B cell (primary cell): ENCODE measurements around the gene MRC2. TPM values are rescaled to one million over a fixed set of nuclear protein-coding genes. Genes with fewer than 3 reads are reported as not detected.

Experiments
- ATAC-seq: fragments of 200-7000 bp; cut with Tn5 transposase; one replicate; pipeline ENCODE4 v1.10.0; 2021; ENCODE audit warnings: low read depth, mild to moderate bottlenecking, moderate number of reproducible peaks, moderate library complexity
- CTCF ChIA-PET: fragments of 350-600 bp; sonication (Branson Sonifier 250); formaldehyde crosslinking; loops from one replicate; lab custom pipeline; 2021; ENCODE audit warnings: antibody characterized with exemption, inconsistent platforms; lab: Charles Lee
- POLR2A ChIA-PET: fragments of 350-600 bp; sonication (Branson Sonifier 250); formaldehyde crosslinking; loops from one replicate; lab custom pipeline; 2021; ENCODE audit warnings: antibody characterized with exemption; lab: Charles Lee
- DNase-seq: peaks from one replicate; pipeline ENCODE4 v3.0.0; 2013
- H2AFZ ChIP-seq: 2 replicates; pipeline ENCODE4 v1.6.1; 2012; ENCODE audit warnings: mild to moderate bottlenecking, low read depth, low read length; ENCODE audit not compliant: insufficient read depth, poor library complexity, severe bottlenecking
- H3K27ac ChIP-seq, 2 donors: 1 replicate in 1 of 2; 2 replicates in 1 of 2; pipeline ENCODE4 v1.5.1; 2012 to 2013; ENCODE audit warnings: low read length in 2 of 2, mild to moderate bottlenecking in 2 of 2, moderate library complexity in 1 of 2
- H3K27me3 ChIP-seq, 4 experiments: fragments of 200-600 bp in 1 of 4; sonication (generic) in 1 of 4; replicated peaks in 1 of 4; 1 replicate in 2 of 4; 2 replicates in 2 of 4; pipeline versions ENCODE4 v1.6.1 to v1.7.0; 2013 to 2016; ENCODE audit warnings: low read length in 3 of 4, mild to moderate bottlenecking in 2 of 4, mixed read lengths in 1 of 4, moderate library complexity in 1 of 4; ENCODE audit not compliant: insufficient read depth in 4 of 4, control insufficient read depth in 3 of 4; ENCODE audit errors: control extremely low read depth in 1 of 4
- H3K36me3 ChIP-seq, 2 experiments: replicated peaks in 1 of 2; 1 replicate in 1 of 2; 2 replicates in 1 of 2; pipeline versions ENCODE4 v1.6.1 to v1.7.1; 2013; ENCODE audit warnings: low read length in 1 of 2; ENCODE audit not compliant: insufficient read depth in 2 of 2, control insufficient read depth in 1 of 2; ENCODE audit errors: control extremely low read depth in 1 of 2, extremely low read depth in 1 of 2
- H3K4me1 ChIP-seq, 2 donors: fragments of 200-600 bp in 1 of 2; sonication (generic) in 1 of 2; 1 replicate in 1 of 2; 2 replicates in 1 of 2; pipeline versions ENCODE4 v1.5.1 to v1.6.1; 2013 to 2017; ENCODE audit warnings: low read length in 2 of 2; ENCODE audit not compliant: control insufficient read depth in 2 of 2, insufficient read depth in 2 of 2
- H3K4me2 ChIP-seq: replicated peaks from 2 replicates; pipeline ENCODE3; 2012; ENCODE audit warnings: mild to moderate bottlenecking, low read depth, low read length; ENCODE audit not compliant: poor library complexity, severe bottlenecking
- H3K4me3 ChIP-seq, 5 experiments: fragments of 200-600 bp in 1 of 5; sonication (generic) in 1 of 5; 1 replicate in 3 of 5; 2 replicates in 2 of 5; pipeline versions ENCODE4 v1.5.1 to v1.7.0; 2011 to 2016; ENCODE audit warnings: low read length in 4 of 5, mild to moderate bottlenecking in 4 of 5, low read depth in 2 of 5, control low read depth in 1 of 5, moderate library complexity in 1 of 5; ENCODE audit not compliant: insufficient read depth in 1 of 5; ENCODE audit errors: control extremely low read depth in 1 of 5, extremely low read depth in 1 of 5
- H3K79me2 ChIP-seq: fragments of 200-600 bp; sonication (generic); one replicate; pipeline ENCODE4 v1.6.0; 2016; ENCODE audit warnings: low read length; ENCODE audit not compliant: control insufficient read depth, insufficient read depth
- H3K9ac ChIP-seq: fragments of 200-600 bp; sonication (generic); 2 replicates; pipeline ENCODE4 v1.6.1; 2017; ENCODE audit warnings: mild to moderate bottlenecking, low read length, moderate library complexity
- H3K9me3 ChIP-seq, 3 donors: one replicate each; pipeline versions ENCODE4 v1.6.1 to v1.7.1; 2013; ENCODE audit warnings: low read length in 2 of 3; ENCODE audit not compliant: control insufficient read depth in 2 of 3, insufficient read depth in 1 of 3; ENCODE audit errors: control extremely low read depth in 1 of 3
- H4K20me1 ChIP-seq: 2 replicates; pipeline ENCODE4 v1.6.0; 2012; ENCODE audit warnings: mild to moderate bottlenecking, low read length; ENCODE audit not compliant: insufficient read depth, control insufficient read depth, poor library complexity, severe bottlenecking
- H3K27ac Mint-ChIP-seq: one replicate; pipeline ENCODE4 v1.8.0; 2021; ENCODE audit warnings: mixed read lengths
- H3K27me3 Mint-ChIP-seq: one replicate; pipeline ENCODE4 v1.8.0; 2021; ENCODE audit warnings: mixed read lengths
- H3K4me1 Mint-ChIP-seq: one replicate; pipeline ENCODE4 v1.8.0; 2021; ENCODE audit warnings: mixed read lengths
- H3K4me3 Mint-ChIP-seq: one replicate; pipeline ENCODE4 v1.8.0; 2021; ENCODE audit warnings: mixed read lengths
- H3K9me3 Mint-ChIP-seq: one replicate; pipeline ENCODE4 v1.8.0; 2022; ENCODE audit warnings: mixed read lengths; ENCODE audit not compliant: insufficient read depth
- EZH2 ChIP-seq: IDR thresholded peaks from 2 replicates; pipeline ENCODE4 v1.6.1; 2012; ENCODE audit warnings: borderline replicate concordance, low read depth, mild to moderate bottlenecking, moderate library complexity, low read length; ENCODE audit not compliant: insufficient read depth, poor library complexity, severe bottlenecking
- WGBS: methylation state at CpG from one replicate; pipeline ENCODE4 v1.1.5; 2013; ENCODE audit warnings: missing lambda C conversion rate; ENCODE audit not compliant: insufficient coverage; 5-methylcytosine and 5-hydroxymethylcytosine counted together
- intact Hi-C: fragments of 100-400 bp; cut with micrococcal nuclease; formaldehyde crosslinking; loops from one replicate; pipeline ENCODE4 v1.10.0; 2022
- polyA plus RNA-seq: library from polyadenylated mRNA; depleted of rRNA; stranded (reverse); fragments of >200 nt; gene quantifications from 2 replicates; pipeline ENCODE4 v1.2.3, GENCODE V29; 2012
- total RNA-seq, 2 donors: library from RNA; stranded (reverse); fragments of 120-200 nt in 1 of 2; gene quantifications; 1 replicate in 1 of 2; 2 replicates in 1 of 2; pipeline versions ENCODE4 v1.2.3 to v1.2.4, GENCODE V29; 2013 to 2022
- TF ChIP-seq, protein P1 (sequence below): fragments of 200-600 bp; IDR thresholded peaks from one replicate; pipeline ENCODE4 v1.8.0; 2022; ENCODE audit warnings: antibody characterized with exemption, mild to moderate bottlenecking

Gene MRC2
- total and polyA plus RNA-seq, 2 donors (not counting 1 experiment from before 2014, with no cell fraction given) = 0.09 to 0.34 TPM

DNA sequence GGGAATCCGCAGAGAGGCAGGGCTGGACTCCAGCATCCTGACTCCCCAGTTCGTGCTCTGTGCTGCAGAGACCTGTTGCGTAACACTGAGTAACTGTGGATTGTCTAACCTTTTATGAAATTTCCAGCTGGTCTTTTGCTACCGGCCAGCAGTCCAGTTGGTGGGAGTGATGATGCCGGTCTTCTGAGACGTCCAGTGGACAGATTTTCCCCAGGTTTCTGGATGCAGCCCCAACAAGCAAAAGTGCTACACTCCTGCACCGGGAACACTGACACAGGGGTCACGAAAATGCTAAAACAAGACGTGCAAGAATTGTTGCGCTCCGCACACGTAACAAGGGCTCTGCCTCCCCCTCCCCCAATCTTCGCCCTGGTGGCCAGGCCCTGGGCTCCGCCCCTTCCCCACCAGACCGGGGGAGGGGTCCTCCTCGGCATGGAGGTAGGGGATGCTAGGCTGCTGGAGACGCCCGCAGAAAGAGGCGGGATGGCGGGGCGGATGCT, 701 bp upstream of the MRC2 start:
- ATAC-seq = no peak
- Mint-ChIP-seq H3K27ac (no peak overlapping the region), H3K27me3 (peaks cover 21% of the 10 kb centered on the region), H3K4me1 (peaks cover 14% of the 10 kb centered on the region), H3K4me3 (peak overlapping the region; percentile 41), H3K9me3 (no peaks in the 10 kb centered on the region)
- POLR2A ChIA-PET = no interaction called here
- WGBS = 22% methylated on average over 16 of the region's 21 CpGs
- Histone ChIP-seq H3K4me3 (peak overlapping the region in 3 of 5 experiments; percentile 37 to 51 (median 42)), H3K9ac (peak overlapping the region; percentile 29), H3K79me2 (no peaks in the 10 kb centered on the region), H3K4me2 (peak overlapping the region; percentile 86), H3K27ac (no peak overlapping the region), H3K36me3 (no peaks in the 10 kb centered on the region), H3K9me3 (no peaks in the 10 kb centered on the region), H3K27me3 (peaks cover 0 to 30% (median 7%) of the 10 kb centered on the region in 4 experiments), H2AFZ (peak overlapping the region; percentile 54), H4K20me1 (no peaks in the 10 kb centered on the region), H3K4me1 (peaks cover 16 to 18% of the 10 kb centered on the region in 2 donors)
- CTCF ChIA-PET = no interaction called here
- DNase-seq = no peak
- intact Hi-C loops = no loop called here
- TF ChIP-seq, protein P1, sequence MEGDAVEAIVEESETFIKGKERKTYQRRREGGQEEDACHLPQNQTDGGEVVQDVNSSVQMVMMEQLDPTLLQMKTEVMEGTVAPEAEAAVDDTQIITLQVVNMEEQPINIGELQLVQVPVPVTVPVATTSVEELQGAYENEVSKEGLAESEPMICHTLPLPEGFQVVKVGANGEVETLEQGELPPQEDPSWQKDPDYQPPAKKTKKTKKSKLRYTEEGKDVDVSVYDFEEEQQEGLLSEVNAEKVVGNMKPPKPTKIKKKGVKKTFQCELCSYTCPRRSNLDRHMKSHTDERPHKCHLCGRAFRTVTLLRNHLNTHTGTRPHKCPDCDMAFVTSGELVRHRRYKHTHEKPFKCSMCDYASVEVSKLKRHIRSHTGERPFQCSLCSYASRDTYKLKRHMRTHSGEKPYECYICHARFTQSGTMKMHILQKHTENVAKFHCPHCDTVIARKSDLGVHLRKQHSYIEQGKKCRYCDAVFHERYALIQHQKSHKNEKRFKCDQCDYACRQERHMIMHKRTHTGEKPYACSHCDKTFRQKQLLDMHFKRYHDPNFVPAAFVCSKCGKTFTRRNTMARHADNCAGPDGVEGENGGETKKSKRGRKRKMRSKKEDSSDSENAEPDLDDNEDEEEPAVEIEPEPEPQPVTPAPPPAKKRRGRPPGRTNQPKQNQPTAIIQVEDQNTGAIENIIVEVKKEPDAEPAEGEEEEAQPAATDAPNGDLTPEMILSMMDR = no peak
- TF ChIP-seq EZH2 = no peak

DNA sequence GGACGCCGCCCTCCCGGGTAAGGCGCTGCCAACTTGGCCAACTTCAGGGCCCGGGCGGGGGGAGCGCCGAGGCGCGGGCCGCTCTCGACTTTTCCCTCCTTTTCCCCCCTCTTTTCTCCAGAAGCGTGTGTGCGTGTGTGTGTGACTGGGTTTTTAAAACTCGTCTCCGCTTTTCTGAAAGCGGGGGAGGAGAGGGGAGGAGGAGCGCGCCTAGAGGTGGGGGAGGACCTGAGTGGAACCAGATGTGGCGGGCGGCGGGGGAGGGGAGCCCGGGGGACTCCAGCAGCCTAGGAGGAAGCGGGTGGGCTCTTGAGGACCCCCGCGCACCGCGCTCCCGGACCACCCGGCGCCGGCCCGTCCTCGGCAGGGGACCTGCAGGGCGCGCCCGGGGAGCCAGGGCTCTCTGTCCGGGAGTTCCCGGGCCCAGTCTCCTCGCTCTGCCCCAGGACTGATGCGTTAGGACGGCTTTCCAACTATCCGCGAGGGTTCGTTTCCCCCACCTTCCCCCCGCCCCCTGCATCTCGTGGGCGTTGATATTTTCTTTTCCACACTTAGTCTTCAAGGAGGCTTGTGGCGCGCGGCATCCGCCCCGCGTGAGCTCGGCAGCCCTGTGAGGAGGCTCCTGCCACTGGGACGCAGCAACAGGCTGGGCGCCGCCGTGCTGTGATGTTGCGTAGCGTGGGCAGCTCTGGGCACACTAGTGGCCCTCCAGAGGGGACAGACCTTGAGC, 599 bp downstream of the MRC2 start:
- 2% methylated on average over 50 of the region's 61 CpGs for WGBS
- no peaks in the 10 kb centered on the region for H3K9me3 Mint-ChIP-seq
- Histone ChIP-seq H3K4me2 (peak overlapping the region; percentile 86), H4K20me1 (no peaks in the 10 kb centered on the region), H3K9me3 (no peaks in the 10 kb centered on the region), H3K27me3 (peaks cover 0 to 34% (median 7%) of the 10 kb centered on the region in 4 experiments), H3K9ac (peak overlapping the region; percentile 50), H3K27ac (no peak overlapping the region), H3K4me1 (peaks cover 16 to 18% of the 10 kb centered on the region in 2 donors), H3K36me3 (no peaks in the 10 kb centered on the region), H3K79me2 (no peaks in the 10 kb centered on the region), H2AFZ (peak overlapping the region; percentile 54), H3K4me3 (peak overlapping the region in 3 of 5 experiments; percentile 37 to 51 (median 42))
- no peak overlapping the region for H3K27ac Mint-ChIP-seq
- no peak for DNase-seq
- peaks cover 26% of the 10 kb centered on the region for H3K27me3 Mint-ChIP-seq
- H3K4me1 Mint-ChIP-seq = peaks cover 14% of the 10 kb centered on the region
- intact Hi-C loops = no loop called here
- ChIA-PET CTCF (no interaction called here), POLR2A (no interaction called here)
- no peak for ATAC-seq
- H3K4me3 Mint-ChIP-seq = peak overlapping the region; percentile 80
- TF ChIP-seq, protein P1 = no peak
- TF ChIP-seq EZH2 = no peak
